PC-3 (cell line): ENCODE data around the gene DTD1. TPM values are rescaled to one million over a fixed set of nuclear protein-coding genes. Genes with fewer than 3 reads are reported as not detected.
A peak's percentile ranks its signal among the peaks of the same experiment; 100 is the strongest.

ENCODE experiments used
- ATAC-seq: fragments of 200-7000 bp; cut with Tn5 transposase; 2 replicates; pipeline ENCODE4 v1.9.1; 2020; ENCODE audit warnings: mild to moderate bottlenecking, moderate library complexity
- BruUV-seq: library from RNA; stranded (reverse); fragments of 400-500 nt; replicated peaks from 2 replicates; lab custom pipeline; 2021; lab: Mats Ljungman, UMichigan
- CTCF ChIA-PET: fragments of 300-600 bp; sonication (Branson Sonifier 250); formaldehyde crosslinking; loops from one replicate; lab custom pipeline; 2022; ENCODE audit warnings: antibody characterized with exemption; lab: Charles Lee
- POLR2A ChIA-PET: fragments of 300-600 bp; sonication (Branson Sonifier 250); formaldehyde crosslinking; loops from one replicate; lab custom pipeline; 2022; ENCODE audit warnings: antibody characterized with exemption; ENCODE audit not compliant: unreplicated experiment; lab: Charles Lee
- DNase-seq: peaks from one replicate; pipeline ENCODE4 v3.0.0-alpha.2; 2015
- H2AFZ ChIP-seq: fragments of 300-600 bp; sonication (generic); 2 replicates; pipeline ENCODE4 v1.6.0; 2016; ENCODE audit warnings: antibody characterized with exemption, low read length
- H3F3A ChIP-seq: fragments of 300-600 bp; sonication (generic); one replicate; pipeline ENCODE4 v1.6.0; 2017; ENCODE audit warnings: antibody characterized with exemption, low read length, control low read depth, mild to moderate bottlenecking; ENCODE audit not compliant: unreplicated experiment
- H3K27ac ChIP-seq: fragments of 300-600 bp; sonication (generic); 2 replicates; pipeline ENCODE4 v1.5.1; 2016; ENCODE audit warnings: mild to moderate bottlenecking, low read length
- H3K27me3 ChIP-seq: fragments of 300-600 bp; sonication (generic); 2 replicates; pipeline ENCODE4 v1.6.1; 2016; ENCODE audit warnings: low read length, mixed read lengths
- H3K36me3 ChIP-seq: fragments of 300-600 bp; sonication (generic); 2 replicates; pipeline ENCODE4 v1.6.1; 2016; ENCODE audit warnings: low read depth, mixed run types, low read length, mixed read lengths
- H3K4me1 ChIP-seq: fragments of 300-600 bp; sonication (generic); 2 replicates; pipeline ENCODE4 v1.5.1; 2016; ENCODE audit warnings: low read length; ENCODE audit not compliant: insufficient read depth
- H3K4me2 ChIP-seq: fragments of 300-600 bp; sonication (generic); 2 replicates; pipeline ENCODE4 v1.6.0; 2016; ENCODE audit warnings: low read length
- H3K4me3 ChIP-seq: fragments of 300-600 bp; sonication (generic); 2 replicates; pipeline ENCODE4 v1.5.1; 2016; ENCODE audit warnings: mild to moderate bottlenecking, low read length, mixed read lengths
- H3K79me2 ChIP-seq: fragments of 300-600 bp; sonication (generic); 2 replicates; pipeline ENCODE4 v1.6.1; 2017; ENCODE audit warnings: low read length, mixed read lengths
- H3K9ac ChIP-seq: fragments of 300-600 bp; sonication (generic); 2 replicates; pipeline ENCODE4 v1.6.0; 2016; ENCODE audit warnings: mild to moderate bottlenecking, low read length
- H3K9me2 ChIP-seq: fragments of 300-600 bp; sonication (generic); replicated peaks from 2 replicates; pipeline ENCODE4 v1.6.1; 2016; ENCODE audit warnings: mixed run types, low read length, mixed read lengths
- H3K9me3 ChIP-seq: fragments of 300-600 bp; sonication (generic); 2 replicates; pipeline ENCODE4 v1.6.1; 2016; ENCODE audit warnings: low read length, mixed read lengths
- H4K20me1 ChIP-seq: fragments of 300-600 bp; sonication (generic); 2 replicates; pipeline ENCODE4 v1.6.1; 2016; ENCODE audit warnings: low read length, mixed read lengths
- EZH2 ChIP-seq: fragments of 300-600 bp; sonication (generic); IDR thresholded peaks from one replicate; pipeline ENCODE4 v1.6.1; 2017; ENCODE audit warnings: antibody characterized with exemption, mild to moderate bottlenecking, low read length; ENCODE audit not compliant: unreplicated experiment
- EZH2phosphoT487 ChIP-seq: fragments of 300-600 bp; sonication (generic); IDR thresholded peaks from 2 replicates; pipeline ENCODE4 v1.6.1; 2018; ENCODE audit warnings: mild to moderate bottlenecking, antibody characterized with exemption, low read length, borderline replicate concordance
- intact Hi-C: fragments of 100-400 bp; cut with micrococcal nuclease; formaldehyde crosslinking; loops from 2 replicates; pipeline ENCODE4 v1.9.0; 2023
- total RNA-seq: library from RNA; depleted of rRNA; stranded (reverse); fragments of >200 nt; gene quantifications from 2 replicates; pipeline ENCODE4 v1.2.3, GENCODE V29; 2014
- TF ChIP-seq, protein P1 (sequence below): fragments of 300-600 bp; sonication (generic); conservative IDR thresholded peaks from 2 replicates; pipeline ENCODE4 v1.5.1; 2017; ENCODE audit warnings: antibody characterized with exemption, low read depth, mild to moderate bottlenecking, low read length

DTD1 gene
- total RNA-seq, 1 experiment from 2014 or later = 124 TPM

DNA sequence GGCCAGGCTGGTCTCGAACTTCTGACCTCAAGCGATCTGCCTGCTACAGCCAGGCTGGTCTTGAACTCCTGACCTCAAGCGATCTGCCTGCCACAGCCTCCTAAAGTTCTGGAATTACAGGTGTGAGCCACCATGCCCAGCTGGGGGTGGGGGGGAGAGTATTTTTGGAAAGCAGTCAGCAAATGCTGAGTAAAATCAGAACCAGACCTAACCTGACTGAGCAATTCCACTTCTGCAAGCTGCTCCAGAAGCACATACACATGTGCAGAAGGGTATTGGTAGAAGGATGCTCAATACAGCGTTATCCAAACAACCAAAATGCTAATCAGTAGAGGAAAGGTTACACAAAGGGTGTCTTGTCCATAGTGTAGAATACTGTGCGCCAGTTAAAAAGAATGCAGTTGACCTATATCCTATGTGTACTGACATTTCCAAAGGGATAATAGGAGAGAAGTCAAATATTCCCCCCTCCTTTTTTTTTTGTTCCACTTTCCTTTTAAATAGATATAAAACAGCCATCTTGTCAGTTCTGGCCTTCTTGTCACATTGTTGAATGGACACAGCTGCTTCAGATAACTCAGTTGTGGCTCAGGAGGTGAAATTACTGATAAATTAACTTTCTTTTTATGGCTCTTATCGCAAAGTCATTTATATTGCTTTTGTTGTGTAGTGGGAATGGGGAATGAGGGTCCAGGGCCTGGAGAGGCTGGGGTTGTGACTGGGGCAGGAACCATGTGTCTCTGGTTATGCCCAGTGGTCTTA is 74.6 kb downstream of the DTD1 start:
- DNase-seq = no peak
- Histone ChIP-seq H3K27me3 (no peaks in the 10 kb centered on the region), H3K9me3 (no peaks in the 10 kb centered on the region), H4K20me1 (no peaks in the 10 kb centered on the region), H2AFZ (no peak overlapping the region), H3F3A (no peaks in the 10 kb centered on the region), H3K79me2 (no peaks in the 10 kb centered on the region), H3K36me3 (no peaks in the 10 kb centered on the region), H3K4me2 (no peak overlapping the region), H3K27ac (no peak overlapping the region), H3K4me3 (no peak overlapping the region), H3K9ac (no peak overlapping the region), H3K9me2 (no peaks in the 10 kb centered on the region), H3K4me1 (peaks cover 11% of the 10 kb centered on the region)
- TF ChIP-seq, protein P1, sequence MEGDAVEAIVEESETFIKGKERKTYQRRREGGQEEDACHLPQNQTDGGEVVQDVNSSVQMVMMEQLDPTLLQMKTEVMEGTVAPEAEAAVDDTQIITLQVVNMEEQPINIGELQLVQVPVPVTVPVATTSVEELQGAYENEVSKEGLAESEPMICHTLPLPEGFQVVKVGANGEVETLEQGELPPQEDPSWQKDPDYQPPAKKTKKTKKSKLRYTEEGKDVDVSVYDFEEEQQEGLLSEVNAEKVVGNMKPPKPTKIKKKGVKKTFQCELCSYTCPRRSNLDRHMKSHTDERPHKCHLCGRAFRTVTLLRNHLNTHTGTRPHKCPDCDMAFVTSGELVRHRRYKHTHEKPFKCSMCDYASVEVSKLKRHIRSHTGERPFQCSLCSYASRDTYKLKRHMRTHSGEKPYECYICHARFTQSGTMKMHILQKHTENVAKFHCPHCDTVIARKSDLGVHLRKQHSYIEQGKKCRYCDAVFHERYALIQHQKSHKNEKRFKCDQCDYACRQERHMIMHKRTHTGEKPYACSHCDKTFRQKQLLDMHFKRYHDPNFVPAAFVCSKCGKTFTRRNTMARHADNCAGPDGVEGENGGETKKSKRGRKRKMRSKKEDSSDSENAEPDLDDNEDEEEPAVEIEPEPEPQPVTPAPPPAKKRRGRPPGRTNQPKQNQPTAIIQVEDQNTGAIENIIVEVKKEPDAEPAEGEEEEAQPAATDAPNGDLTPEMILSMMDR = no peak
- no peak for TF ChIP-seq EZH2phosphoT487
- no peak for TF ChIP-seq EZH2
- intact Hi-C loops = no loop called here
- ChIA-PET CTCF (interaction anchor here (0.7 kb wide), 1 partner anchor 1095 kb away, joined by 3 read pairs; no protein-coding TSS in a partner anchor), POLR2A (no interaction called here)
- no TSS peak for BruUV-seq
- no peak for ATAC-seq

DNA sequence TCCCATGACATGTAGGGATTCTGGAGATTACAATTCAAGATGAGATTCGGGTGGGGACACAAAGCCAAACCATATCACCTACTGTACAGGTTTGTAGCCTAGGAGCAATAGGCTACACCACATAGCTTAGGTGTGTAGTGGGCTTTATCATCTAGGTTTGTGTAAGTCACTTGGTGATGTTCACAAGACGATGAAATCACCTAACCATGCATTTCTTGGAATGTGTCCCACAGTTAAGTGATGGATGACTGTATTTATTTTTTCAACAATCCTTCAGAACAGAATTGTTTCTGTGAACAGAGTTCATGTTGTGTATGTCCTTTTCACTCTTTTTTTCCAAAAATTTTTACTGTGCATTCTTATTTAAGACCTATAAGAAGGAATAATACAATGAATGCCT is 76.1 kb downstream of the DTD1 start:
- no peaks in the 10 kb centered on the region for H3K36me3 ChIP-seq
- H3K4me2 ChIP-seq = no peak overlapping the region
- TF ChIP-seq, protein P1 = no peak
- TF ChIP-seq EZH2 (no peak), EZH2phosphoT487 (no peak)
- no peak overlapping the region for H3K27ac ChIP-seq
- POLR2A ChIA-PET = no interaction called here
- no peaks in the 10 kb centered on the region for H3F3A ChIP-seq
- no peaks in the 10 kb centered on the region for H3K9me3 ChIP-seq
- H3K9ac ChIP-seq = no peak overlapping the region
- intact Hi-C loops = no loop called here
- no peak overlapping the region for H2AFZ ChIP-seq
- peak; percentile 47 for DNase-seq
- H4K20me1 ChIP-seq = no peaks in the 10 kb centered on the region
- CTCF ChIA-PET = no interaction called here
- no peaks in the 10 kb centered on the region for H3K27me3 ChIP-seq
- H3K4me1 ChIP-seq = peaks cover 11% of the 10 kb centered on the region
- ATAC-seq = peak; percentile 58
- H3K79me2 ChIP-seq = no peaks in the 10 kb centered on the region
- H3K9me2 ChIP-seq = no peaks in the 10 kb centered on the region
- no peak overlapping the region for H3K4me3 ChIP-seq
- BruUV-seq = no TSS peak

DNA sequence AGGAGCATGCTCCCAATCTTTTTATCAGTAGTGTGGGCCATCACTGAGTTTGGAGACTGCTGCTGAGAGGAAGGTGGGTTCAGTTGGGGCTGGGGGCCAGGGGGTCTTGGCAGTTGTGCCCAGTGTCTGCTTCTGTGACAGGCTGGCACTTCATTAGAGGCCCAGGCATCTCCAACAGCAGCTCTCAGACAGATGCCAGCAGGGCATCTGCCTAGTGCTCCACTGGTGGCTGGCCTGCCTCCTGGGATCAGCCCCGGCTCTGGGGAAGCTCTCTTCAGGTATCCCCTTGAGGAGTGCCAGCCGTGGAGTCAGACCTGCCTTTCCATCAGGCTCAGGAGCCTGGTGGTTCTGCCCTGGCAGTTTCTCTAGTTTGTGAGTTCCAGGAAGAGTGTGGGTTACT is 77.3 kb downstream of the DTD1 start:
- no peaks in the 10 kb centered on the region for H3K36me3 ChIP-seq
- no peaks in the 10 kb centered on the region for H3K9me3 ChIP-seq
- H2AFZ ChIP-seq = no peak overlapping the region
- intact Hi-C loops = no loop called here
- CTCF ChIA-PET = no interaction called here
- no peak overlapping the region for H3K4me2 ChIP-seq
- ATAC-seq = peak; percentile 20
- H3K9ac ChIP-seq = no peak overlapping the region
- no peaks in the 10 kb centered on the region for H3K79me2 ChIP-seq
- no peaks in the 10 kb centered on the region for H3K9me2 ChIP-seq
- no peak overlapping the region for H3K27ac ChIP-seq
- H3K4me1 ChIP-seq = peaks cover 11% of the 10 kb centered on the region
- no TSS peak for BruUV-seq
- POLR2A ChIA-PET = no interaction called here
- TF ChIP-seq EZH2 (no peak), EZH2phosphoT487 (no peak)
- TF ChIP-seq, protein P1 = no peak
- H3K27me3 ChIP-seq = no peaks in the 10 kb centered on the region
- H4K20me1 ChIP-seq = no peaks in the 10 kb centered on the region
- no peak overlapping the region for H3K4me3 ChIP-seq
- no peak for DNase-seq
- H3F3A ChIP-seq = no peaks in the 10 kb centered on the region
